GM18511 (cell line): ENCODE results near the gene TRIP10.
"Not testable (repeated sequence)": the region's sequence is repeated elsewhere in the genome, so short reads cannot be mapped to it uniquely, and the experiment has no call there.

Experiments used
- ATAC-seq: cut with Tn5 transposase; IDR thresholded peaks from one replicate; pipeline ENCODE4 v1.9.1; 2021; ENCODE audit warnings: mild to moderate bottlenecking, moderate library complexity; ENCODE audit not compliant: unreplicated experiment

Gene TRIP10

DNA sequence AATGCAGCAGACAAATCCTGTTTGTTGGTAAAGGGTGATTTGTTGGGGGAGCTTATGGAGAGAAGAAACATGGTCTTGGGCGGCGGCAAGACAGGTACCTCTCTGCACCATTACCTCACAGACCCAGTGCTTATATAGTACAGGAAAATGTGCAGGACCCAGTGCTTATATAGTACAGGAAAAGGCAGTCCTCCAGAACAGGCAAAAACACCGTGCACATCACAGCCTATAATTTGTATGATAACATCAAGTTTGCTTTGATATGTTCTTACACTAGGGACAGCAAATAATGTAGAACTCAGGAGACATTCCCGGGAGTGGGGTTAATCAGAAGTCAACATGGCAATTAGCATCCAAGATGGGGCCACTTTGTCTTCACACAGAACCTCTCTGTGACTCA is 53.9 kb downstream of the TRIP10 start:
- ATAC-seq: no peak

DNA sequence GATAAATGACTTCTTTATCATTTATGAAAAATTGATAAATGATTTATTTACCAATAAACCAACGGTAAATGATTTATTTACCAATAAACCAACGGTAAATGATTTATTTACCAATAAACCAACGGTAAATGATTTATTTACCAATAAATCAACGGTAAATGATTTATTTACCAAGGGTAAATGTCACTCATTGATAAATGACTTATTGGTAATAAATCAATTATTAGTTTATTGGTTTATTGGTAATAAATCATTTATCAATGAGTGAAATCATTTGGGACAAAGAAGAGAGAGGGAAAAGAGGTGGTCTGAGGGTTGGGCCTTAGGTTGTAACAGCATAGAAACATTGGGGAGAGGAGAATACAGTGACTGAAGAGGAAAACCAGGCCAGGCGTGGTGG is 54.5 kb downstream of the TRIP10 start:
- ATAC-seq: no peak

- ATAC-seq: no peak
Measured at GRCh38 chr19:6794686-6795431, 55.4 kb downstream of the TRIP10 start.

GRCh38 chr19:6796278-6796677 is 56.8 kb downstream of the TRIP10 start:
- ATAC-seq: no peak

DNA sequence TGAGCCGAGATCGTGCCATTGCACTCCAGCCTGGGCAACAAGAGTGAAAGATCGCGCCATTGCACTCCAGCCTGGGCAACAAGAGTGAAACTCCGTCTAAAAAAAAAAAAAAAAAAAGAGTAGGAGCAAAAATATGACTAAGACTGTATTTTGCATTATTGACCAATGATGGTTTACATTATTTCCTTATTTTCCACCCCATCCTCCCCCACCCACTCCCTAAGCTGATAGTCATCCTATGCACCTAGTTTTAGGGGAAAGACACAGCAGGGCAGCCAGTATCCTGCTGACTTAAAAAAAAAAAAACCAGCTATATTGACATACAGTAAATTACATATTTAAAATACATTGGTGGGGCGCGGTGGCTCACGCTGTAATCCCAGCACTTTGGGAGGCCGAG is 58.2 kb downstream of the TRIP10 start:
- no peak for ATAC-seq

DNA sequence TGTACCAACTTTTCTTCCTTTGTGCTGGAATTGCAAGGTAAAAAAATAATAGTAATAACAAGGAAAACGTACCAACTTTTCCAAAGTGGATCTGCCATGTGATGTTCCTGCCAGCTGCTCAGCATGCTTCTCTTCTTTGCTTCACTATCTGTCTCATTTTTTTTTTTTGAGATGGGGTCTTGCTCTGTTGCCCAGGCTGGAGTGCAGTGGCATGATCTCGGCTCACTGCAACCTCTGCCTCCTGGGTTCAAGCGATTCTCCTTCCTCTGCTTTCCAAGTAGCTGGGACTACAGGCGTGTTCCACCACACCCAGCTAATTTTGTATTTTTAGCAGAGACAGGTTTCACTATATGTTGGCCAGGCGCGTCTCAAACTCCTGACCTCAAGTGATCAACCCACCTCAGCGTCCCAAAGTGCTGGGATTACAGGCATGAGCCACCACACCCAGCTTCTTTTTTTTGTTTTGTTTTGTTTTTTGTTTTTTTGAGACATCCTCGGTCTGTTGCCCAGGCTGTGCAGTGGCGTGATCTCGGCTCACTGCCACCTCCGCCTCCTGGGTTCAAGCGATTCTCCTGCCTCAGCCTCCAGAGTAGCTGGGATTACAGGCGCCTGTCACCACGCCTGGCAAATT is 60.8 kb downstream of the TRIP10 start:
- not testable (repeated sequence) for ATAC-seq

DNA sequence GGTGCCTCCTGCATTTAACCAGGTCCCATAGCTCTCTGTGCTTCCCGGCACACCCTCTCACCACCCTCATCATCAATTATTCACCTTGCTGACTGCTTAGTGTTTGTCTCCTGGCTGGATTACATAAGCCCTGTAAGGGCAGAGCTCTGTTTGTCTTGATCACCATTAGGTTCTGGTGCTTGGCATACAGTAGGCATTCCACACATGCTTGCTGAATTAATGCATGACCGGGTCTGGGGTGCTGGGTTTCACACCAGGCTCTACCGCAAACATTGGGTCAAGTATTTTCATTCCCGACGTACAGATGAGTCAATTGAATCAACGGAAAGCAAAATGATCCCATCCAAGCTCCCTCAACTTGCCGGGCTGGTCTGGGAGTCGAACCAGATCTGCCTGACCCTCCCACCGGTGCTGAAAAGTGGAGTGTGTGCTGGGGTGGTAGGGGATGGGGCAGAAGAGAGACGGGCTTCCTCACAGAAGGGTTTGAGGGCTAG is 61.6 kb downstream of the TRIP10 start:
- ATAC-seq: no peak
